Muscle of leg (tissue), 16 donors: Measurements from ENCODE around the gene GOLGA8T. TPM values are rescaled to one million over a fixed set of nuclear protein-coding genes. Genes with fewer than 3 reads are reported as not detected.
"Not testable (repeated sequence)": the region's sequence is repeated elsewhere in the genome, so short reads cannot be mapped to it uniquely, and the experiment has no call there.

Experiments
- DNase-seq: peaks from one replicate; pipeline ENCODE4 v3.0.0; 2013
- H3K27ac ChIP-seq: one replicate; pipeline ENCODE4 v1.5.1; 2013; ENCODE audit warnings: mild to moderate bottlenecking, low read length, control low read depth
- H3K27me3 ChIP-seq: one replicate; pipeline ENCODE4 v1.6.1; 2013; ENCODE audit warnings: low read length; ENCODE audit not compliant: control insufficient read depth, insufficient read depth
- H3K36me3 ChIP-seq: one replicate; pipeline ENCODE4 v1.6.1; 2013; ENCODE audit warnings: low read length; ENCODE audit not compliant: control insufficient read depth, insufficient read depth
- H3K4me1 ChIP-seq: one replicate; pipeline ENCODE4 v1.6.1; 2013; ENCODE audit warnings: low read length; ENCODE audit not compliant: control insufficient read depth, insufficient read depth
- H3K4me3 ChIP-seq: one replicate; pipeline ENCODE4 v1.5.1; 2013; ENCODE audit warnings: low read length, control low read depth
- H3K9me3 ChIP-seq: replicated peaks from 2 replicates; pipeline ENCODE4 v1.6.1; 2013; ENCODE audit warnings: low read depth, low read length; ENCODE audit not compliant: control insufficient read depth
- WGBS: methylation state at CpG from one replicate; pipeline ENCODE4 v1.1.5; 2013; ENCODE audit warnings: missing lambda C conversion rate; ENCODE audit not compliant: insufficient coverage; 5-methylcytosine and 5-hydroxymethylcytosine counted together
- long read RNA-seq, 11 donors: transcript quantifications; one replicate each; lab custom pipeline, GENCODE V29; 2026
- polyA plus RNA-seq, 8 donors: library from polyadenylated mRNA; unstranded; fragments of 120-200 nt; gene quantifications; one replicate each; pipeline versions ENCODE4 v1.2.1 to v1.2.3, GENCODE V29; 2013; ENCODE audit warnings: inconsistent platforms in 1 of 8, low replicate concordance in 1 of 8; ENCODE audit not compliant: insufficient read length in 8 of 8, insufficient read depth in 1 of 8
- total RNA-seq: library from RNA; stranded (reverse); fragments of 120-200 nt; gene quantifications from one replicate; pipeline ENCODE4 v1.2.4, GENCODE V29; 2013

The GOLGA8T gene, protein sequence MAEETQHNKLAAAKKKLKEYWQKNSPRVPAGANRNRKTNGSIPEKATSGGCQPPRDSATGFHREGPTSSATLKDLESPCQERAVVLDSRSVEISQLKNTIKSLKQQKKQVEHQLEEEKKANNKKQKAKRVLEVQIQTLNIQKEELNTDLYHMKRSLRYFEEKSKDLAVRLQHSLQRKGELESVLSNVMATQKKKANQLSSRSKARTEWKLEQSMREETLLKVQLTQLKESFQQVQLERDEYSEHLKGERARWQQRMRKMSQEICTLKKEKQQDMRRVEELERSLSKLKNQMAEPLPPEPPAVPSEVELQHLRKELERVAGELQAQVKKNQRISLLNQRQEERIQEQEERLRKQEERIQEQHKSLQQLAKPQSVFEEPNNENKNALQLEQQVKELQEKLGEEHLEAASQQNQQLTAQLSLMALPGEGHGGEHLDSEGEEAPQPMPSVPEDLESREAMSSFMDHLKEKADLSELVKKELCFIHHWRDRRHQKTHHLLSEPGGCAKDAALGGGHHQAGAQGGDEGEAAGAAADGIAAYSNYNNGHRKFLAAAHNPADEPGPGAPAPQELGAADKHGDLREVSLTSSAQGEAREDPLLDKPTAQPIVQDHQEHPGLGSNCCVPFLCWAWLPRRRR
- 0.27 TPM for total RNA-seq
- polyA plus RNA-seq = under 1 TPM in 2 of 8 donors, not detected in 6; 0.19 to 0.33 TPM
- long read RNA-seq, donor 1 = 0 reads
- long read RNA-seq, donor 2 = 0 reads
- long read RNA-seq, donor 3 = 0 reads
- long read RNA-seq, donor 4 = 0 reads
- long read RNA-seq, donor 5 = 0 reads
- long read RNA-seq, donor 6 = 0 reads
- long read RNA-seq, donor 7 = 0 reads
- long read RNA-seq, donor 8 = 0 reads
- long read RNA-seq, donor 9 = 0 reads
- long read RNA-seq, donor 10 = 0 reads
- long read RNA-seq, donor 11 = 0 reads

DNA sequence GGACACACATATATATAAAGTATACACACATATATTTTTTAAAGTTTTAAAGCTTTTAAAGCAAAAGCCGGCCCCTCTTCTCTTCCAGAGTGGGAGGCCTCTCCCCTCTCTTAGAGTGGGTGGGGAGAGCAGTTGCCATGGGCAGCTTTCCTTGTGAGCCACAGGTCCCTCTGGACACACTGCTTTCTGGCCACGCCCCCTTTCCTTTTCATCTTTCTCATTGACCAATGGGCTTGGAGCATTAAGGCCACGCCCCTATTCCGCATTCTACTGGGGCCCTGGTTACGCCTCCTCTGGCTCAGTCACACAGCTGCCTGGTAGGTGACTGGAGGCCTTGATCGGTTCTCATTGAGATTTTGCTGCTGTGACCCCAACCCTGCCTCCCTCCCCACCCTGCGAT lies at the start of gene GOLGA8T:
TSS of gene GOLGA8T (plus strand) at position 301 of the 400 bp plus-strand sequence. CDS start at position 399, 98 bp downstream.
- not testable (repeated sequence) for H3K27ac ChIP-seq, H3K9me3 ChIP-seq, H3K4me1 ChIP-seq

DNA sequence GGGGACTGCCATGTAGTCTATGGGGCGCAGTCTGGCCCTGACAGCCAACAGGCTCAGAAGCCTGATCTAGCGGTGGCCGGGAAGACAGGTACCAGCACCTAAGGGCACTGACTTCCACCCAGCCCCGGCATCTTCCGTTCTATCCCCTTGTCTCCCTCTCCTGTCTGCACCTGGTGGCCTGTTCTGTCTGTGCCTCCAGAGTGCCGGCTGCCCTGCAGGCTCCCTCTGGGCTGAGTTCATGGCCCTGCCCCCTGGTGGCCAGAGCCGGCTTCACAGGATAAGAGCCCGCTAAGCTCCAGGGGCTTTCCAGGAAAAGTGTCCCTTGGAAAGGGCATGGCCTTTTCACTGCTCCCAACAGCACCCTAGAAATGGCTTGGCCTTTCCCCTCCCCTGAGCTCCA lies 37.0 kb upstream of the GOLGA8T start:
- not testable (repeated sequence) for H3K36me3 ChIP-seq, H3K9me3 ChIP-seq, DNase-seq, H3K27ac ChIP-seq, H3K27me3 ChIP-seq, H3K4me3 ChIP-seq, H3K4me1 ChIP-seq
- WGBS = no CpG with 5 or more reads among the region's 8 CpGs

More for the DNA sequence above, at the start of gene GOLGA8T:
- not testable (repeated sequence) for H3K27me3 ChIP-seq, H3K36me3 ChIP-seq, H3K4me3 ChIP-seq, DNase-seq
- whole genome bisulfite sequencing = no CpG with 5 or more reads among the region's 7 CpGs

DNA sequence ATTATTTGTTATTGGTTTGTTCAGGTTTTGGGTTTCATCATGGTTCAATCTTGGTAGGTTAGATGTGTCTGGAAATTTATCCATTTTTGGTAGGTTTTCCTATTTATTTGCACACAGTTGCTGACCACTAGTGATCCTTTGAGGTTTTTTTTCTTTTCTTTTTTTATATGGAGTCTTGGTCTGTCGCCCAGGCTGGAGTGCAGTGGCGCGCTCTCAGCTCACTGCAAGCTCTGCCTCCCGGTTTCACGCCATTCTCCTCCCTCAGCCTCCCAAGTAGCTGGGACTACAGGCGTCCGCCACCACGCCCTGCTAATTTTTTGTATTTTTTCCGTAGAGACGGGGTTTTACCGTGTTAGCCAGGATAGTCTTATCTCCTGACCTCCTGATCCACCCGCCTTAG lies 32.0 kb upstream of the GOLGA8T start:
- not testable (repeated sequence) for H3K4me1 ChIP-seq, H3K9me3 ChIP-seq, DNase-seq, H3K27me3 ChIP-seq, H3K4me3 ChIP-seq, H3K27ac ChIP-seq, H3K36me3 ChIP-seq
- no CpG with 5 or more reads among the region's 12 CpGs for WGBS

- not testable (repeated sequence) for H3K9me3 ChIP-seq, H3K27ac ChIP-seq, DNase-seq, H3K36me3 ChIP-seq, H3K27me3 ChIP-seq, H3K4me1 ChIP-seq
- peak overlapping the region; percentile 21 for H3K4me3 ChIP-seq
- no CpG with 5 or more reads among the region's 42 CpGs for WGBS
Observed at GRCh38 chr15:30103941-30104507, 30.8 kb upstream of the GOLGA8T start.

GRCh38 chr15:30110591-30110990 lies 24.3 kb upstream of the GOLGA8T start:
- not testable (repeated sequence) for DNase-seq, H3K9me3 ChIP-seq, H3K27me3 ChIP-seq, H3K4me3 ChIP-seq, H3K36me3 ChIP-seq, H3K27ac ChIP-seq, H3K4me1 ChIP-seq
- WGBS = no CpG with 5 or more reads among the region's 4 CpGs

- DNase-seq = peak; percentile 2
- H3K9me3 ChIP-seq, H3K36me3 ChIP-seq, H3K4me3 ChIP-seq, H3K27me3 ChIP-seq, H3K27ac ChIP-seq, H3K4me1 ChIP-seq: not testable (repeated sequence)
- no CpG with 5 or more reads among the region's 2 CpGs for WGBS
Observed at GRCh38 chr15:30130066-30130465, 4.8 kb upstream of the GOLGA8T start.

DNA sequence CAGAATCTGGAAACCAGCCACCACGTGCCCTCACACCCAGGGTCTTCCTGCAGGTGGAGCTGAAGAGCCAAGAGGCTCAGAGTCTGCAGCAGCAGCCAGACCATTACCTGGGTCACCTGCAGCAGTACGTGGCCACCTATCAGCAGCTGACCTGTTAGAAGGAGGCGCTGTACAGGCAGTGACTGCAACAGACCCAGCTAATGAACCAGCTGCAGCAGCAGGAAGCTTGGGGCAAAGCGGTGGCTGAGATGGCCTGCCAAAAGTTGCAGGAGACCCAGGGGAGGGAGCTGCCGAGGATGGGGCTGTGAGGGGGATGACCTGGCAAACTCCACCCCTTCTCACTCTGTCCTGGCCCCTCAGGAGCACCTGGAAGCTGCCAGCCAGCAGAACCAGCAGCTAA lies 8.4 kb downstream of the GOLGA8T start:
- H3K27ac ChIP-seq, DNase-seq, H3K9me3 ChIP-seq, H3K4me1 ChIP-seq, H3K4me3 ChIP-seq, H3K27me3 ChIP-seq, H3K36me3 ChIP-seq: not testable (repeated sequence)
- no CpG with 5 or more reads among the region's 5 CpGs for WGBS

DNA sequence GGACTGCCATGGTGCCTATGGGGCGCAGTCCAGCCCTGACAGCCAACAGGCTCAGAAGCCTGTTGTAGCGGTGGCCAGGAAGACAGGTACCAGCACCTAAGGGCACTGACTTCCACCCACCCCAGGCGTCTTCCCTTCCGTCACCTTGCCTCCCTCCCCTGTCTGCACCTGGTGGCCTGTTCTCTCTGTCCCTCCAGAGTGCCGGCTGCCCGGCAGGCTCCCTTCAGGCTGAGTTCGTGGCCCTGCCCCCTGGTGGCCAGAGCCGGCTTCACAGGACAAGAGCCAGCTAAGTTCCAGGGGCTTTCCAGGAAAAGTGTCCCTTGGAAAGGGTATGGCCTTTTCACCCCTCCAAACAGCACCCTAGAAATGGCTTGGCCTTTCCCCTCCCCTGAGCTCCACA lies 15.0 kb downstream of the GOLGA8T start:
- not testable (repeated sequence) for H3K36me3 ChIP-seq, H3K4me3 ChIP-seq, H3K27me3 ChIP-seq

DNA sequence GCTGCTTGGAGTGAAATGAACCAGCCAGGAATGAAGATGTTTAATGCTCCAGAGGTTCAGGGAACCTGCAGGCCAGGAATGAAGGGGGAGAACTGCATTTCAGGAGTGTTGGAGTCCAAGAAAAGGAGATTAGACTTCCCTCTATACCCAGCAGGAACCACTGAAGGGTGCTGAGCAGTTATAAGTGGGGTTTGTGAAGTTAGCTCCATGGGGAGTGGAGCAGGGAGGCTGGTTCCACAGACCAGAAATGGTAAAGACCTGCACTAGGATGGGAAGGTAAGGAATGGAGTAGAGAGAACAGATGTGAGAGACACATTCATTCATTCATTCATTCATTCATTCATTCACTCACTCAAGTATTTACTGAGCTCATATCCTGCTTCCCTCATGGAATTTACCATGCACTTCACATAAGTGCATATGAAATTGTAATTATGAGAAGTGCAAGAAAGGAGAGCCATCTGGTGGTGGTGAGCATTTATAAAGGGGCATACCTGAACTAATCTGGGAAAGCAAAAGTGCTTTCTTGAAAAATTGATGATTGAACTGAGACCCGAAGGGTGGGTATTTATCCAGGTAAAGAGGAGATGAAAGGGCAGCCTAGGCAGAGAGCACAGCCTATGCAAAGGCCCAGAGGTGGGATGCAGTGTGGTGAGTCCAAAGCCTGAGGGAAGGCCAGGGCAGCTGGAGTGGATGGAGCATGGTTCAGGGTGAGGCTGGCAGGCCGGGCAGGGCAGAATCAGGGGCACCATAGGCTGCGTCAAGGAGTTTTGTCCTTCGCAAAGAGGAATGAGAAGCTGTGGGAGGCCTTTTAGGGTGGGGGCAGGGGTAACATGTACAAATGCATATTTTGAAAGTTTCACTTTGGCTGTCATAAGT lies 27.9 kb downstream of the GOLGA8T start:
- H3K36me3 ChIP-seq, H3K4me1 ChIP-seq, H3K9me3 ChIP-seq, H3K27ac ChIP-seq, H3K4me3 ChIP-seq, DNase-seq, H3K27me3 ChIP-seq: not testable (repeated sequence)
- 67% methylated on average over 1 of the region's 4 CpGs for WGBS

More for the DNA sequence above, 15.0 kb downstream of the GOLGA8T start:
- H3K27ac ChIP-seq, H3K9me3 ChIP-seq, DNase-seq, H3K4me1 ChIP-seq: not testable (repeated sequence)
- WGBS = no CpG with 5 or more reads among the region's 8 CpGs
